ENCODE results near the gene PRRC2C.
"Not testable (repeated sequence)": the region's sequence is repeated elsewhere in the genome, so short reads cannot be mapped to it uniquely, and the experiment has no call there.

Gene PRRC2C

DNA sequence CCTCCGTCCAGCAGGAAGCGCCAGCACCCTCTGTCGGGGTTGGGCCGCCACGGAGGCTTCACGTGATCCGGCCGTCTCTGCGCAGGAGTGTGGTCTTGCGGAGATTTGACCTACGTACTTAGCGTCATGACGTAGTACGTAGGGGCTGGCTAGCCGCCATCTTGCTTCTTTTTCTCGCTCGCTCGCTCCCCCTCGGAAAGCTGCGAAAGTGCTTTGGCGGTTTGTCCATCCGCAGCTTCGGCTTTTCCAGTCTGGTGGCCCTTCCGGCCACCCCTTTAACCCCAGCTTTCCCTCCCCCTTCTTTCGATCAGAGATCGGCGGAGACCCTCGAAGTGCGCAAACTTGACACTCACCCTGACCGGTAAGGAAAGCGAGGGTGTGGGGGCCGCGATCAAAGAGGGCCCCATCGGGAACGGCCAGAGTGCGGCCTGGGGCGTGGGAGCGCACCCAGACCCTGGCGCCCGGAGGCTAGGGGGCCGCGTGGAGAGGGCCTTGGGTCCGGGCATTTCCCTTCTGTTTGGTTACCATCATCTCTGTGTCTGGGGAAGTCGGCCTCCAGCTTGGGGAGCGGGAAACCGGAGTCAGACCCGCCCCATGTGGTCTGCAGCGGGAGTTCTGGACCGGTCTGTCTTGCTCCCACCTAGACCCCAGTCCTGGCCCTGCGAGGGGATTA, at the start of gene PRRC2C:
Gene PRRC2C, plus strand, starts transcription at position 156 of the 673 bp plus-strand sequence. CDS start 26,559 bp downstream, outside the sequence.
- peak; percentile 100 for DNase-seq

DNA sequence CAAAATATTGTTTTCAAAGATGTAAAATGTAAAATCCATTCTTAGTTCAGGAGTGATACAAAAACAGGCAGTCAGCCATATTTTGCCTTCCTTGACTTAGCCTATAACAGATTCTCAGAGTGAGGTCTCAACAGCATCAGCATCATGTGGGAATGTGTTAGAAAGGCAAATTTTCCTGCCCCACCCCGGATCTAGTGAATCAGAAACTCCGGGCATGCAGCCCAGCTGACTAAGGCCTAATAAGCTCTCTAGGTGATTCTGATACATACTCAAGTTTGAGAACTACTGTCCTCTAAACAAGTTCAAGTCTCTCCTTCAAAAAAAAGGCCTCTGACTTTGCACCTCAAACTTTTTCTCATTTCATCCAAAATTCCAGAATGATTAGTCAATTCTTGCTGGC, 46.9 kb upstream of the PRRC2C start:
- DNase-seq = no peak

DNA sequence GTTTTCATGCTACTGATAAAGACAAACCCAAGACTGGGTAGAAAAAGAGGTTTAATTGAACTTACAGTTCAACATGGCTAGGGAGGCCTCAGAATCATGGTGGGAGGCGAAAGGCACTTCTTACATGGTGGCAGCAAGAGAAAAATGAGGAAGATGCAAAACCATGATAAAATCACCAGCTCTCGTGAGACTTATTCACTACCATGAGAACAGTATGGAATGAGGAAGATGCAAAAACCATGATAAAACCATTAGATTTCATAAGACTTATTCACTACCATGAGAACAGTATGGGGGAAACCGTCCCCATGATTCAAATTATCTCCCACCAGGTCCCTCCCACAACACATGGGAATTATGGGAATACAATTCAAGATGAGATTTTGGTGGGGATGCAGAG, 45.1 kb upstream of the PRRC2C start:
- DNase-seq = not testable (repeated sequence)

DNA sequence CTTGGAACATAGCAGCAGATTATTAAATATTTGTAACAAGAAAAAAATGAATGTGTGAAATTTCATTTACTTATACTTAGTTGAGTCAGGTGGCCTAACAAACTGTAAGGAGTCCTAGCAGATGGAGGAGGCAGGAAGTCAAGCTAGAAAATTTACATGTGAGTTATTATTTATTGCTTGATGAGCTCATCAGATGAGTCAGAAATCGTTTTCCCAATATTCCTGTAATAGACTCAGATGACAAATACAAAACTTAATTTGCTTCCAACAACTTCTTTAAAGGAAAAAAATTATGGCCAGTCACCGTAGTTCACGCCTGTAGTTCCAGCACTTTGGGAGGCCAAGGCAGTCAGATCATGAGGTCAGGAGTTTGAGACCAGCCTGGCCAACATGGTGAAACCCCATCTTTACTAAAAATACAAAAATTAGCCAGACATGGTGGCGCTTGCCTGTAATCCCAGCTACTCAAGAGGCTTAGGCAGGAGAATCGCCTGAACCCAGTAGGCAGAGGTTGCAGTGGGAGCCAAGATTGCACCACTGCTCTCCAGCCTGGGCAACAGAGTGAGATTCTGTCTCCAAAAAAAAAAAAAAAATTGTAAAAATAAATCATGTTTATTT, 43.9 kb upstream of the PRRC2C start:
- DNase-seq = not testable (repeated sequence)

- no peak for DNase-seq
These were observed 38.9 kb upstream of the PRRC2C start for GRCh38 chr1:171446386-171446785.

- DNase-seq = no peak
These were observed 29.4 kb upstream of the PRRC2C start for GRCh38 chr1:171455967-171456366.

- DNase-seq = no peak
These were observed 27.9 kb upstream of the PRRC2C start for GRCh38 chr1:171457412-171457811.

DNA sequence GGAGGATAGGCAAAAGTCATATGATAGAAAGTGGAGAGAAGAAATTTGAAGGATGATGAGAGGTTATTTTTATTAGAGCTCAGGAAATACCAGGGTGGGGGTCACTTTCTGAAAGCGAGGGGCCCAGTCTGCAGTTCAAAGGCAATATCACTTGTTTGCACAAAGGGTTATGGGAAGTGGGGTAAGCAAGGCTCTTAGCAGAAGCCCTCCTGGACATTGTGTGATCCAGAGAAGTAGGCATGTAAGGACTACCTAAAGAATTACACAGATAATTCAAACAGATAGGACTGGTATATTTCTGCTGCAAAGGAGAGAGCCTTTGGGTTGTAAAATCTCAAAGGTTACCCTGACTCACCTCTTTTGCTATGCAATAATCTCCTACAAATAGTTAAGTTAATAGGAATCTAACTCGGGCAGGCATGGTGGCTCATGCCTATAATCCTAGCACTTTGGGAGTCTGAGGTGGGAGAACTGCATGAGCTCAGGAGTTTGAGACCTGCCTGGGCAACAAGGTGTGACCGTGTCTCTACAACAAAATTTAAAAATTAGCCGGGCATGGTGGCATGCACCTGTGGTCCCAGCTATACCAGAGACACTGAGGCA, 25.2 kb upstream of the PRRC2C start:
- no peak for DNase-seq

- DNase-seq = no peak
These were observed 17.7 kb upstream of the PRRC2C start for GRCh38 chr1:171467626-171468025.

DNA sequence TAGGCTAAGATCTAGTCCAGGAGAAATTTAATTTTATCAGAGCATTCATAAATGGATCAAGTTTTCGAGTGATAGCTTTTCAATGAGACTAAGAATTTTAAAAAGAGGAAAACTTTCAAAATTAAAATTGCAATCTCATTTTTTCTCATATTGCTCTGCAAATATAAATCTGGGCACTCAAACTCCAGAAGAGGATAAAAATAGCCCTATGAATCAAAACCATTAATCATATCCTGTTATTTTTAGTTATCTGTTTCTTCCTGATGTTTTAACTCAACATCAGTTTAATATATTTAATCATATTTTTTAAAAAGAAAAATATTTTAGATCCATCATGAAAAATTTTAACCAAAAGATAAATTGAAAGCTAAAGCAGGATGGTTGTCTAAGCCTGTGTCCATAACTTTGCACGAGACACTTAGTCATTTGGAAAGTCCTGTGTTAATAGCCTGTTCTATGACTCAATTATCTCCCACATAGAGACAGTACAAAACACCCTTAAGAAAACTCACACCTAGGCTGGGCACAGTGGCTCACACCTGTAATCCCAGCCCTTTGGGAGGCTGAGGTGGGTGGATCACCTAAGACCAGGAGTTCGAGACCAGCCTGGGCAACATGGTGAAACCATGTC, 17.1 kb upstream of the PRRC2C start:
- no peak for DNase-seq

- DNase-seq = no peak
These were observed 14.6 kb upstream of the PRRC2C start for GRCh38 chr1:171470726-171471125.

DNA sequence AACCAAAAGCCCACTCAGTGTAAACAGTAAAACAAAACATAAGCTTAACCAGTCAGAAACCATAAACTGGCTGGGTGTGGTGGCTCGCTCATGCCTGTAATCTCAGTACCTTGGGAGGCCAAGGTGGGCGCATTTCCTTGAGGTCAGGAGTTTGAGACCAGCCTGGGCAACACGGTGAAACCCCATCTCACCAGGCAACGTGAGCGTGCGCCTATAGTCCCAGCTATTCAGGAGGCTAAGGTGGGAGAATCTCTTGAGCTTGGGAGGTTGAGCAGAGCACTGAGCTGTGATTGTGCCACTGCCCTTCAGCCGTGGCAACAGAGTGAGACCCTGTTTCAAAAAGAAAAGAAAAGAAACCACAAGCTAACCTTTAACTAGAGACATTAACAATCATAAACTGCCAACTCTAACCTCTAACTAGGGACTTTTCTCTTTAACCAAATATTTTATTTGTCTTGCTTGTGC, 13.1 kb upstream of the PRRC2C start:
- no peak for DNase-seq

GRCh38 chr1:171476829-171477228, 8.5 kb upstream of the PRRC2C start:
- no peak for DNase-seq

DNA sequence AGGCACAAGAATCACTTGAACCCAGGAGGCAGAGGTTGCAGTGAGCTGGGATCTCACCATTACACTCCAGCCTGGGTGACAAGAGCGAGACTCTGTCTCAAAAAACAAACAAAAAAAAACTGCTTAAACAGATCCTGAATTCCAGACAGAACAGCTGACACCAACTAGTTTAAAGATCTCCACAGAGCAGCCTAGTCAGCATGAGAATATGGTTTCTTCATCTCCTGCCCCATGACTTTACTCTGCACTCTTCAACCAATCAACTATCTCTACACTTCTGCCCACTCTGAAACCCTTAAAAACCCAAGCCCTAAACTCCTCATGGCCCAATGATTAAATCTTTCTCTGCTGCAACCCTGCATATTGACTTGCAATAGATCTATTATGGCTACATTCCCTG, 7.5 kb upstream of the PRRC2C start:
- DNase-seq = no peak

- no peak for DNase-seq
These were observed 5.3 kb upstream of the PRRC2C start for GRCh38 chr1:171480035-171480434.

DNA sequence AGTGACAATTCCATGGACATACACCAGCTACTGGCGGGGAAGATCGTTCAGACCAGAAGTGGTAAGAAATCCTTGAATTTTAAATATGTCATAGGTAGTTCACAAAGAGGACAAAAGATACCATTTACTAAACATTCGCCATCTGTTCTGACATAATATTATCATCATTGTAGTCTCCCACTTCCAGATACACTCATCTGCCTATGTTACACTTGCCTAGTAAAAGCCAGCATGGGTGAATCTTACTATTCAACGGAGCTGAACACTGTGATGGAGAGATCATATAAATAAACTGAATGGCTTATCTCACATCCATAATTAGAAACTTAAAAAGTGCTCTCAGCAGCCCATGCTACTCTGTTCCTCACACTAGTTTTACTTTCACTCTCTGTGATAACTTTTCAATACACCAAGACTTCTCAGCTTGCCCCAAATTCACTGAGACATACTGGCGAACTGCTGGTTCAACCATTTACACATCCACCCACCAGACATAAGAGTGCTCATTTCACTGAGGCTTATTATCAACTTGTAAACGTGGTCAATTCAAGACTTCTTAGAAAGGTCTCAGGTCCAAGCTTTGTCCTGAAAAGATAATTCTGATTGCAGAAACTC, 463 bp upstream of the PRRC2C start:
- DNase-seq = no peak

DNA sequence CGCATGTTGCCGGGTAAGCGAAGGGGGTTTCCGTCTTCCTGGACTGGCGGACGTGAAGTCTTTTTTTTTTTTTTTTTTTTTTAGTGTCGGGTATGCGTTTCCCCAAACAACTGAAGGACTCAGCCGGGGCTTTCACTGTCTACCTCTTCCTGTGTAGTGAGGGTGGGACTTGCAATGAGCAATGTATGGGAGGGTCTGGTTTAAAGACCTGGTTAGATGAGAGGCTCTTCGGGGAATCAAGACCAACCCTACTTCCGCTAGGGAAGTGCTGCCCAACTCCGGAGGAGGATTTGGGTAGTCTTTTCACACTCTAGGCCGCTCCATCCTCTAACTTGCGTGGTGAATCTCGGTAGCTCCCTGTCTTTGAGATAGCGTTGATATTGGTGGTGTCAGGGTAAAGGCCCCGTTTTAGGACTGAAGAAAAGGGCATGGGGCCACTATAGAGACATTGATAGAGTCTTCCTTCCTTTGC, 754 bp downstream of the PRRC2C start:
- no peak for DNase-seq

- DNase-seq = no peak
These were observed 1.7 kb downstream of the PRRC2C start for GRCh38 chr1:171487038-171487437.

- no peak for DNase-seq
These were observed 3.0 kb downstream of the PRRC2C start for GRCh38 chr1:171488190-171488929.

- no peak for DNase-seq
These were observed 8.7 kb downstream of the PRRC2C start for GRCh38 chr1:171494076-171494475.

GRCh38 chr1:171495444-171495843, 10.1 kb downstream of the PRRC2C start:
- DNase-seq = no peak

- DNase-seq = no peak
These were observed 15.0 kb downstream of the PRRC2C start for GRCh38 chr1:171500304-171500703.
